SU-DHL-6 (cell line): Measurements from ENCODE around the gene KDM3A.

Experiments used
- EZH2phosphoT487 ChIP-seq: fragments of 200-600 bp; sonication (generic), shearing (Covaris generic); conservative IDR thresholded peaks from 2 replicates; pipeline ENCODE4 v1.6.1; 2018; ENCODE audit warnings: mild to moderate bottlenecking, antibody characterized with exemption, low read length, moderate library complexity, mixed read lengths
- TF ChIP-seq, protein P1 (sequence below): fragments of 200-600 bp; sonication (generic); IDR thresholded peaks from one replicate; pipeline ENCODE4 v1.5.1; 2017; ENCODE audit warnings: antibody characterized with exemption, mild to moderate bottlenecking, low read length, moderate library complexity; ENCODE audit not compliant: insufficient read depth, poor library complexity, severe bottlenecking

DNA sequence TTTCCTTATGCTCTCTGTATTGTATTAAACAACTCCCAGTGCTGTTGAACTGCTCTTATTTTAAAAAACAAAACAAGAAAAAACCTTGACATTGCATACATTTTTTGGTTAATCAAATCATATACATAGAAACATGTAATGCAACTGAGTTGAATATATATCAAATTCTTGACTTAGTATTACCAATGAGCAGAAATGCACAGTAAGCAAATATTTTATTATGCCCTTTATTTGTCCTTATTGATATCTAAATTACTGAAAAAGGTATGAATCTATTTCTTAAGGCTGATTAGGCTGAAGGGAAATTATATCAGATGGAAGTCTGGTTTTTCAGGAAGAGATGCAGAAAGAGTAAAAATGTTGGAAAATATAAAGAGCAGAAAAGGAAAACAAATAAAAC, 6.9 kb upstream of the KDM3A start:
- TF ChIP-seq, protein P1, sequence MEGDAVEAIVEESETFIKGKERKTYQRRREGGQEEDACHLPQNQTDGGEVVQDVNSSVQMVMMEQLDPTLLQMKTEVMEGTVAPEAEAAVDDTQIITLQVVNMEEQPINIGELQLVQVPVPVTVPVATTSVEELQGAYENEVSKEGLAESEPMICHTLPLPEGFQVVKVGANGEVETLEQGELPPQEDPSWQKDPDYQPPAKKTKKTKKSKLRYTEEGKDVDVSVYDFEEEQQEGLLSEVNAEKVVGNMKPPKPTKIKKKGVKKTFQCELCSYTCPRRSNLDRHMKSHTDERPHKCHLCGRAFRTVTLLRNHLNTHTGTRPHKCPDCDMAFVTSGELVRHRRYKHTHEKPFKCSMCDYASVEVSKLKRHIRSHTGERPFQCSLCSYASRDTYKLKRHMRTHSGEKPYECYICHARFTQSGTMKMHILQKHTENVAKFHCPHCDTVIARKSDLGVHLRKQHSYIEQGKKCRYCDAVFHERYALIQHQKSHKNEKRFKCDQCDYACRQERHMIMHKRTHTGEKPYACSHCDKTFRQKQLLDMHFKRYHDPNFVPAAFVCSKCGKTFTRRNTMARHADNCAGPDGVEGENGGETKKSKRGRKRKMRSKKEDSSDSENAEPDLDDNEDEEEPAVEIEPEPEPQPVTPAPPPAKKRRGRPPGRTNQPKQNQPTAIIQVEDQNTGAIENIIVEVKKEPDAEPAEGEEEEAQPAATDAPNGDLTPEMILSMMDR = no peak
- no peak for TF ChIP-seq EZH2phosphoT487
